Peyer's patch (tissue), 4 donors: ENCODE results near the gene C1RL. TPM values are rescaled to one million over a fixed set of nuclear protein-coding genes. Genes with fewer than 3 reads are reported as not detected.

ENCODE experiments used
- DNase-seq, 3 donors: peaks; one replicate each; pipeline ENCODE4 v3.0.0-alpha.2; 2017 to 2019
- H3K27ac ChIP-seq, 4 donors: fragments of 200-600 bp; sonication (generic); one replicate each; pipeline ENCODE4 v1.5.1; 2016 to 2019
- H3K27me3 ChIP-seq, 2 donors: fragments of 200-600 bp; sonication (generic); one replicate each; pipeline ENCODE4 v1.5.1; 2019
- H3K36me3 ChIP-seq, 3 donors: fragments of 200-600 bp; sonication (generic); one replicate each; pipeline ENCODE4 v1.5.1; 2016 to 2019
- H3K4me1 ChIP-seq, 4 donors: fragments of 200-600 bp; sonication (generic); one replicate each; pipeline ENCODE4 v1.5.1; 2016 to 2019
- H3K4me3 ChIP-seq, 4 donors: fragments of 200-600 bp; sonication (generic); 1 replicate in 3 of 4; 2 replicates in 1 of 4; pipeline ENCODE4 v1.5.1; 2016 to 2019; ENCODE audit warnings: mild to moderate bottlenecking in 1 of 4
- H3K9me3 ChIP-seq, 4 donors: fragments of 200-600 bp; sonication (generic); one replicate each; pipeline ENCODE4 v1.5.1; 2016 to 2019; ENCODE audit warnings: mild to moderate bottlenecking in 1 of 4
- POLR2A ChIP-seq, 2 donors: fragments of 450-650 bp; IDR thresholded peaks; one replicate each; pipeline ENCODE4 v1.5.1; 2017; ENCODE audit warnings: antibody characterized with exemption in 2 of 2, mild to moderate bottlenecking in 2 of 2, moderate library complexity in 2 of 2
- small RNA-seq, 2 donors: library from RNA; depleted of rRNA; stranded (forward); fragments of <200 nt; gene quantifications; one replicate each; pipeline ENCODE3, GENCODE V24; 2016
- total RNA-seq, 4 donors: library from RNA; depleted of rRNA; stranded (reverse); fragments of >200 nt; gene quantifications; one replicate each; pipeline ENCODE4 v1.1.0, GENCODE V29; 2016
- TF ChIP-seq, protein P1 (sequence below), 6 experiments: fragments of 450-650 bp in 4 of 6; fragments of 200-600 bp in 2 of 6; sonication (generic) in 1 of 6; IDR thresholded peaks; one replicate each; pipeline ENCODE4 v1.5.1; 2017 to 2019; ENCODE audit warnings: antibody characterized with exemption in 6 of 6, mild to moderate bottlenecking in 3 of 6, moderate library complexity in 1 of 6

The C1RL gene
- total RNA-seq, 4 donors from 2014 or later, result 44.6 to 87.7 (median 51.5) TPM

DNA sequence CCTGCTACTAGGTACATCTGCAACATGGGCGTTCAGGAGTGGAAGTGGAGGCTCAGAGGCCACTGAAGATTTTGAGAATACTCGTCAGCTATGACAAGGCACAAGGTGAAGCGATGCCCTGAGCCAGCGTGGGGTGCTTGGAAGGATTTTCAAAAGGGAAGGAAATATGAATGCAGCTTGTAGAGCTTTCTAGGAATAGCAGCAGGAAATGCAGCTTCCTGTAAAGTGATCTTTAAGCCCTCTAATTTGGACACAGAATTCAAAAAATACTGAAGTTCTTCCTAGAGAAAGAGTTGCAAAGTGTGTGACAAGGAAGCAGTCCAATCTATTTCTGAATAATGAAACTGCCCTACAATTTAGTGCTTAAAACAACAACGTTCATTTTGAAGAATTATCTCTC, 61.7 kb downstream of the C1RL start:
- no peaks in the 10 kb centered on the region for H3K27me3 ChIP-seq
- H3K9me3 ChIP-seq, result no peaks in the 10 kb centered on the region
- no peak overlapping the region for H3K4me3 ChIP-seq
- no peaks in the 10 kb centered on the region for H3K36me3 ChIP-seq
- no peak overlapping the region for H3K27ac ChIP-seq
- DNase-seq, result no peak
- H3K4me1 ChIP-seq, result no peaks in the 10 kb centered on the region
- TF ChIP-seq, protein P1, sequence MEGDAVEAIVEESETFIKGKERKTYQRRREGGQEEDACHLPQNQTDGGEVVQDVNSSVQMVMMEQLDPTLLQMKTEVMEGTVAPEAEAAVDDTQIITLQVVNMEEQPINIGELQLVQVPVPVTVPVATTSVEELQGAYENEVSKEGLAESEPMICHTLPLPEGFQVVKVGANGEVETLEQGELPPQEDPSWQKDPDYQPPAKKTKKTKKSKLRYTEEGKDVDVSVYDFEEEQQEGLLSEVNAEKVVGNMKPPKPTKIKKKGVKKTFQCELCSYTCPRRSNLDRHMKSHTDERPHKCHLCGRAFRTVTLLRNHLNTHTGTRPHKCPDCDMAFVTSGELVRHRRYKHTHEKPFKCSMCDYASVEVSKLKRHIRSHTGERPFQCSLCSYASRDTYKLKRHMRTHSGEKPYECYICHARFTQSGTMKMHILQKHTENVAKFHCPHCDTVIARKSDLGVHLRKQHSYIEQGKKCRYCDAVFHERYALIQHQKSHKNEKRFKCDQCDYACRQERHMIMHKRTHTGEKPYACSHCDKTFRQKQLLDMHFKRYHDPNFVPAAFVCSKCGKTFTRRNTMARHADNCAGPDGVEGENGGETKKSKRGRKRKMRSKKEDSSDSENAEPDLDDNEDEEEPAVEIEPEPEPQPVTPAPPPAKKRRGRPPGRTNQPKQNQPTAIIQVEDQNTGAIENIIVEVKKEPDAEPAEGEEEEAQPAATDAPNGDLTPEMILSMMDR (IDR thresholded peaks at IDR 0.05), result no peak
- TF ChIP-seq POLR2A (IDR thresholded peaks at IDR 0.05), result no peak

DNA sequence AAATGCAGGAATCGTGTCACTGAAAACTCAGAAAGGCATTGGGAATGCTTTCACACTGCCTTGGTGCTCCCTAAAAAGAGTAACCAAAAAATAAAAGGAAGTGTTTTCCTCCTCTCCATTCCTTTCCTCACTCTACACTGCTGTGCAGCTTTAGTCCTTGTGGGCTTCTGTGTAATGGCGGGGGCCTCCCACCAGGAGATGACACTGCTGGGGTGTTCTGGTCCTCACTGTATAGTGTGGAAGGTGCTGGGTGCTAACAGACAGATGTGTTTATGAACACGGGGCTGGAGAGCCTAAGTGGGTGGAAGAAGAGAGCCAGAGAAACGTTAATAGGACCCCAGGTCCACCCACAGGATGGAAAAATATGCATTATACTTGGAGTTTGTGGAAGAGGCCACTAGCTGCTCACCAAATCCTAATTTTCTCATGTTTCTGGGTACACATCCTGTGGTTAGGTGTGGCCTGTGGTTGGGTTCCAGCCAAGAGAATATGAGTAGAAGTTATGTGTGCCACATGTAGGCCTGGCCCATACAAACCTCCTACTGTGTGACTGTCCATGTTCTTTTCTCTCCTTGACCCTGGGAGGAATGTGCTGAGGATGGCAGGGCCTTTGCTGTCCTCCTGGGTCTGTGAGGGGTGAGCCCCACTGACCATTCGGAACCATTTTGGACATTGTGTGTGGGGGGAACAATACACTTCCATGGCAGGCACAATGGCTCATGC, 62.5 kb downstream of the C1RL start:
- TF ChIP-seq, protein P1 (IDR thresholded peaks at IDR 0.05), result no peak
- no peak for TF ChIP-seq POLR2A (IDR thresholded peaks at IDR 0.05)
- no peaks in the 10 kb centered on the region for H3K36me3 ChIP-seq
- H3K27ac ChIP-seq, result no peak overlapping the region
- no peak for DNase-seq
- no peaks in the 10 kb centered on the region for H3K27me3 ChIP-seq
- no peak overlapping the region for H3K4me3 ChIP-seq
- no peaks in the 10 kb centered on the region for H3K9me3 ChIP-seq
- no peaks in the 10 kb centered on the region for H3K4me1 ChIP-seq

DNA sequence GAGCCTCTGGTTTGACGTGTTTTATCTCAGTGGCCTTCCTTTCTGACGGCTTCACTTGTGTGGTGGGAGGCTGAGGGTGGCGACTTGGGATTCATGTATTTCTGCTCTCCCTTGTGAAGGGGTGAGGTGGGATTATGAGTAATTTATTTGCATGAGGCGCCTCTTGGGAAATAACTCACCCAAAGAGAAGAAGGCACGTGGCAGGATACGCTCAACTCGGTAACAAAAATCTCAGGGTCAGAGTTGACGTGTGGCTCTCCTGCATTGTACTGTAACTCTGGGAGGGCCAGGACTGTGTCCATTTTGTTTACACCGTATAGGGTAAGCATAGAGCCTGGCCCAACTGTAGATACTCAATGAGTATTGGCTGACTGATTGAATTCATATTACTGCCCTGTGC, 63.1 kb downstream of the C1RL start:
- H3K4me3 ChIP-seq, result no peak overlapping the region
- H3K27me3 ChIP-seq, result no peaks in the 10 kb centered on the region
- no peaks in the 10 kb centered on the region for H3K36me3 ChIP-seq
- no peak overlapping the region for H3K27ac ChIP-seq
- no peak for DNase-seq
- no peaks in the 10 kb centered on the region for H3K9me3 ChIP-seq
- no peak for TF ChIP-seq POLR2A (IDR thresholded peaks at IDR 0.05)
- TF ChIP-seq, protein P1 (IDR thresholded peaks at IDR 0.05), result no peak
- H3K4me1 ChIP-seq, result no peaks in the 10 kb centered on the region

Small RNA genes within 50 kb of the gene (small RNA-seq; reads per million reads assigned to genes)
- gene RNU6-485P, result 0 reads per million in 2 donors

Other genes with a start within 250 kb of the C1RL start
- gene TPI1, start 241.7 kb downstream of the C1RL start, total RNA-seq, result 1,000 to 10,000 TPM in 1 of 4 donors, 100 to 1,000 TPM in 3; 591 to 1,061 (median 658) TPM
- 10 to 100 TPM in 2 of 4 donors, 1 to 10 TPM in 2; 4.1 to 12.3 (median 9.9) TPM for gene SPSB2, start 235.9 kb downstream of the C1RL start, total RNA-seq
- gene LRRC23, start 204.4 kb downstream of the C1RL start, total RNA-seq, result 10 to 100 TPM in 1 of 4 donors, 1 to 10 TPM in 2, not detected in 1; 1.7 to 35.5 (median 3.0) TPM
- gene ENO2, start 194.6 kb downstream of the C1RL start, total RNA-seq, result 10 to 100 TPM in 2 of 4 donors, 1 to 10 TPM in 2; 4.6 to 11.7 (median 8.8) TPM
- 100 to 1,000 TPM in 3 of 4 donors, 10 to 100 TPM in 1; 77.6 to 337 (median 125) TPM for gene ATN1, start 181.3 kb downstream of the C1RL start, total RNA-seq
- gene RNU7-1, start 165.4 kb downstream of the C1RL start, total RNA-seq, result not detected
- 100 to 1,000 TPM; 146 to 339 (median 156) TPM for gene C12orf57, start 165.2 kb downstream of the C1RL start, total RNA-seq
- 100 to 1,000 TPM in 1 of 4 donors, 10 to 100 TPM in 3; 41.6 to 183 (median 44.4) TPM for gene PTPN6, start 157.9 kb downstream of the C1RL start, total RNA-seq
- 100 to 1,000 TPM; 162 to 219 (median 174) TPM for gene PHB2, start 138.6 kb downstream of the C1RL start, total RNA-seq
- 10 to 100 TPM in 3 of 4 donors, 1 to 10 TPM in 1; 9.1 to 24.8 (median 18.3) TPM for gene EMG1, start 138.3 kb downstream of the C1RL start, total RNA-seq
- gene LPCAT3, start 90.7 kb downstream of the C1RL start, total RNA-seq, result 100 to 1,000 TPM in 3 of 4 donors, 10 to 100 TPM in 1; 18.2 to 230 (median 179) TPM
- 100 to 1,000 TPM in 2 of 4 donors, 10 to 100 TPM in 2; 55.9 to 187 (median 108) TPM for gene C1S, start 48.5 kb downstream of the C1RL start, total RNA-seq
- 100 to 1,000 TPM in 3 of 4 donors, 10 to 100 TPM in 1; 27.5 to 151 (median 125) TPM for gene C1R, start 16.8 kb downstream of the C1RL start, total RNA-seq
- 10 to 100 TPM in 1 of 4 donors, 1 to 10 TPM in 2, not detected in 1; 3.7 to 64.4 (median 4.3) TPM for gene RBP5, start 19.7 kb upstream of the C1RL start, total RNA-seq
- 100 to 1,000 TPM in 1 of 4 donors, 10 to 100 TPM in 3; 35.0 to 120 (median 57.3) TPM for gene CLSTN3, start 21.2 kb upstream of the C1RL start, total RNA-seq
- 10 to 100 TPM; 26.1 to 47.0 (median 37.7) TPM for gene PEX5, start 80.5 kb upstream of the C1RL start, total RNA-seq
- gene ACSM4, start 194.9 kb upstream of the C1RL start, total RNA-seq, result not detected